GM12878 (cell line): ENCODE data around the gene CLRN3. TPM values are rescaled to one million over a fixed set of nuclear protein-coding genes. Genes with fewer than 3 reads are reported as not detected.

Experiments
- ATAC-seq: fragments of 200-7000 bp; cut with Tn5 transposase; 3 replicates; pipeline ENCODE4 v1.9.1; 2020; ENCODE audit warnings: mild to moderate bottlenecking, moderate library complexity
- BruUV-seq: library from RNA; stranded (reverse); fragments of 400-500 nt; replicated peaks from 2 replicates; lab custom pipeline; 2021; lab: Mats Ljungman, UMichigan
- CTCF ChIA-PET: fragments of 300-600 bp; sonication (Branson Sonifier 250); formaldehyde crosslinking; extraction: SDS; loops from one replicate; lab custom pipeline; 2021; ENCODE audit warnings: inconsistent platforms; lab: Yijun Ruan, JAX
- POLR2A ChIA-PET: fragments of 350-600 bp; formaldehyde crosslinking; extraction: SDS; loops from one replicate; lab custom pipeline; 2021; ENCODE audit warnings: inconsistent platforms; lab: Charles Lee
- RAD21 ChIA-PET: fragments of 300-600 bp; sonication (Branson Sonifier 250); formaldehyde crosslinking; loops from one replicate; lab custom pipeline; 2023; ENCODE audit warnings: antibody characterized with exemption; ENCODE audit not compliant: unreplicated experiment; lab: Charles Lee
- SMC1A ChIA-PET: fragments of 300-600 bp; sonication (Branson Sonifier 250); formaldehyde crosslinking; loops from one replicate; lab custom pipeline; 2023; ENCODE audit not compliant: unreplicated experiment, uncharacterized antibody; lab: Charles Lee
- DNase-seq: peaks from one replicate; pipeline ENCODE4 v3.0.0-alpha.2; 2011; ENCODE audit warnings: low read depth, low spot score
- FAIRE-seq: peaks from 3 replicates; lab custom pipeline; 2011; peaks lifted over from hg19 to GRCh38; lab: Jason Lieb, UNC
- H2AFZ ChIP-seq: 2 replicates; pipeline ENCODE4 v1.6.0; 2011; ENCODE audit warnings: low read depth, low read length, control low read depth; ENCODE audit not compliant: control insufficient read depth
- H3K27ac ChIP-seq: 2 replicates; pipeline ENCODE4 v1.5.1; 2011; ENCODE audit warnings: control low read depth; ENCODE audit not compliant: control insufficient read depth, insufficient read depth
- H3K27me3 ChIP-seq, 2 experiments: replicated peaks in 1 of 2; 2 replicates each; pipeline versions ENCODE4 v1.6.0 to v1.6.1; 2011; ENCODE audit warnings: low read length in 1 of 2; ENCODE audit not compliant: control insufficient read depth in 2 of 2, insufficient read depth in 2 of 2
- H3K36me3 ChIP-seq, 2 experiments: 2 replicates each; pipeline ENCODE4 v1.5.1; 2011; ENCODE audit warnings: low read length in 1 of 2; ENCODE audit not compliant: control insufficient read depth in 2 of 2, insufficient read depth in 2 of 2
- H3K4me1 ChIP-seq: 2 replicates; pipeline ENCODE4 v1.6.1; 2011; ENCODE audit warnings: mild to moderate bottlenecking, low read length, moderate library complexity, mixed read lengths; ENCODE audit not compliant: control insufficient read depth, insufficient read depth
- H3K4me2 ChIP-seq: 2 replicates; pipeline ENCODE4 v1.6.0; 2011; ENCODE audit warnings: control low read depth; ENCODE audit not compliant: control insufficient read depth, insufficient read depth
- H3K4me3 ChIP-seq: fragments of 200-600 bp; sonication (generic); 2 replicates; pipeline ENCODE4 v1.5.1; 2016
- H3K79me2 ChIP-seq: 2 replicates; pipeline ENCODE4 v1.6.0; 2011; ENCODE audit warnings: low read length; ENCODE audit not compliant: control insufficient read depth, insufficient read depth
- H3K9ac ChIP-seq: 2 replicates; pipeline ENCODE4 v1.8.0; 2011; ENCODE audit warnings: low read length, control low read depth, mixed read lengths; ENCODE audit not compliant: control insufficient read depth, insufficient read depth
- H3K9me3 ChIP-seq: replicated peaks from 3 replicates; pipeline ENCODE4 v1.5.1; 2011; ENCODE audit warnings: mild to moderate bottlenecking, low read length; ENCODE audit not compliant: control insufficient read depth, insufficient read depth
- H4K20me1 ChIP-seq: 2 replicates; pipeline ENCODE4 v1.6.0; 2011; ENCODE audit not compliant: control insufficient read depth, insufficient read depth
- DPF2 ChIP-seq: fragments of 450-650 bp; IDR thresholded peaks from 2 replicates; pipeline ENCODE4 v1.6.1; 2017; ENCODE audit warnings: mild to moderate bottlenecking
- NKRF ChIP-seq: fragments of 450-650 bp; conservative IDR thresholded peaks from 2 replicates; pipeline ENCODE4 v1.6.1; 2017; ENCODE audit warnings: mild to moderate bottlenecking, moderate library complexity
- TBL1XR1 ChIP-seq: IDR thresholded peaks from 2 replicates; pipeline ENCODE4 v1.6.1; 2012; ENCODE audit warnings: low read depth, low read length, improper control_type of control experiment
- ZBTB33 ChIP-seq: fragments of 450-650 bp; IDR thresholded peaks from 2 replicates; pipeline ENCODE4 v1.6.1; 2017; ENCODE audit warnings: mild to moderate bottlenecking
- WGBS: methylation state at CpG from one replicate; pipeline ENCODE4 v1.1.6; 2016; ENCODE audit warnings: low lambda C conversion rate; ENCODE audit not compliant: insufficient replicate concordance, insufficient coverage; ENCODE audit errors: missing lambda C conversion rate; 5-methylcytosine and 5-hydroxymethylcytosine counted together
- in situ Hi-C: fragments of 300-500 bp; cut with MboI; formaldehyde crosslinking; loops from 9 replicates; pipeline ENCODE4 v1.14.3; 2018; ENCODE audit warnings: mixed read lengths
- intact Hi-C: fragments of 100-400 bp; cut with micrococcal nuclease; formaldehyde crosslinking; loops from one replicate; pipeline ENCODE4 v1.14.2; 2022; ENCODE audit not compliant: unreplicated experiment
- polyA plus RNA-seq, 11 experiments: library from polyadenylated mRNA; depleted of rRNA in 4 of 11; unstranded in 6 of 11; stranded (reverse) in 5 of 11; fragments of >200 nt; fragmentation: Nextera tagmentation in 4 of 11; fragmentation: Illumina TruSeq in 1 of 11; extraction: Ambion mirVana in 4 of 11; extraction: Trizol in 1 of 11; gene quantifications; 1 replicate in 1 of 11; 2 replicates in 10 of 11; pipeline versions ENCODE4 v1.2.1 to v1.2.3, GENCODE V29; 2011 to 2016; ENCODE audit warnings: inconsistent platforms in 2 of 11, missing spikeins in 2 of 11, low read depth in 1 of 11
- total RNA-seq, 4 experiments: library from RNA; depleted of rRNA in 3 of 4; stranded (reverse); fragments of >200 nt in 3 of 4; fragmentation: Illumina TruSeq in 1 of 4; extraction: Trizol in 1 of 4; gene quantifications; 2 replicates each; pipeline versions ENCODE4 v1.2.1 to v1.2.3, GENCODE V29; 2013 to 2021

The CLRN3 gene
- total and polyA plus RNA-seq, 10 of the 15 experiments (the other 5 are each of a cell fraction or from before 2014, with no cell fraction given): not detected

- in situ Hi-C loops (no loop called here), intact Hi-C loops (no loop called here)
- Histone ChIP-seq H4K20me1 (no peaks in the 10 kb centered on the region), H3K27ac (no peak overlapping the region), H3K9me3 (no peaks in the 10 kb centered on the region), H3K27me3 (no peaks in the 10 kb centered on the region), H3K4me2 (no peak overlapping the region), H3K36me3 (no peaks in the 10 kb centered on the region), H3K4me1 (no peaks in the 10 kb centered on the region), H3K9ac (no peak overlapping the region), H2AFZ (no peak overlapping the region), H3K4me3 (no peak overlapping the region)
- ATAC-seq (no peak), FAIRE-seq (no peak)
- ChIA-PET SMC1A (no interaction called here), RAD21 (no interaction called here)
- no TSS peak for BruUV-seq
- 21% methylated on average over 4 of the region's 4 CpGs for WGBS
- TF ChIP-seq ZBTB33: no peak
- TF ChIP-seq NKRF: no peak
- TF ChIP-seq DPF2: no peak
- no peak for TF ChIP-seq TBL1XR1
- TF ChIP-seq, all 136 proteins: peak for 0
- ChIA-PET CTCF (interaction anchor here (2.4 kb wide), 1 partner anchor 24 kb away, joined by 7 read pairs; no protein-coding TSS in a partner anchor), POLR2A (no interaction called here)
- H3K79me2 ChIP-seq: no peaks in the 10 kb centered on the region
- DNase-seq: no peak
Observed at GRCh38 chr10:127878475-127879055, 14.2 kb downstream of the CLRN3 start.
